Uterus (tissue), 2 donors: Measurements from ENCODE around the gene DUSP14.

Experiments
- POLR2A ChIP-seq, 2 donors: fragments of 450-650 bp; IDR thresholded peaks; one replicate each; pipeline ENCODE4 v1.6.1; 2016; ENCODE audit warnings: antibody characterized with exemption in 2 of 2, mild to moderate bottlenecking in 1 of 2, moderate library complexity in 1 of 2
- TF ChIP-seq, protein P1 (sequence below), 4 experiments: fragments of 200-600 bp in 2 of 4; fragments of 450-650 bp in 2 of 4; sonication (generic) in 2 of 4; IDR thresholded peaks; one replicate each; pipeline ENCODE4 v1.5.1; 2016 to 2019; ENCODE audit warnings: antibody characterized with exemption in 4 of 4, mild to moderate bottlenecking in 2 of 4, moderate library complexity in 1 of 4

DNA sequence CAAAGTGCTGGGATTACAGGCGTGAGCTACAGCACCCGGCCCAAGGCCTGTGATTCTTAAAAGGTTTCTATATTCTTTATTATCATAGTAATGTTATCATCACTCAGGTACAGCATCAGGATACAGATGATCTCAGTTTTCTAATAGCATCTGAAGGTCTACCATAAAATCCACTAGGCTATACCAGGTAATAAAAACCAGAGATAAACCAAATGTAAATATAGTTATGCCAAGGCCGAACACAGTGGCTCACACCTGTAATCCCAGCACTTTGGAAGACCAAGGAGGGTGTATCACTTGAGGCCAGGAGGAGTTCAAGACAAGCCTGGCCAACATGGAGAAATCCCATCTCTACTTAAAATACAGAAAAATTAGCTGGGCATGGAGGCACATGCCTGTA, 65.7 kb downstream of the DUSP14 start:
- TF ChIP-seq, protein P1, sequence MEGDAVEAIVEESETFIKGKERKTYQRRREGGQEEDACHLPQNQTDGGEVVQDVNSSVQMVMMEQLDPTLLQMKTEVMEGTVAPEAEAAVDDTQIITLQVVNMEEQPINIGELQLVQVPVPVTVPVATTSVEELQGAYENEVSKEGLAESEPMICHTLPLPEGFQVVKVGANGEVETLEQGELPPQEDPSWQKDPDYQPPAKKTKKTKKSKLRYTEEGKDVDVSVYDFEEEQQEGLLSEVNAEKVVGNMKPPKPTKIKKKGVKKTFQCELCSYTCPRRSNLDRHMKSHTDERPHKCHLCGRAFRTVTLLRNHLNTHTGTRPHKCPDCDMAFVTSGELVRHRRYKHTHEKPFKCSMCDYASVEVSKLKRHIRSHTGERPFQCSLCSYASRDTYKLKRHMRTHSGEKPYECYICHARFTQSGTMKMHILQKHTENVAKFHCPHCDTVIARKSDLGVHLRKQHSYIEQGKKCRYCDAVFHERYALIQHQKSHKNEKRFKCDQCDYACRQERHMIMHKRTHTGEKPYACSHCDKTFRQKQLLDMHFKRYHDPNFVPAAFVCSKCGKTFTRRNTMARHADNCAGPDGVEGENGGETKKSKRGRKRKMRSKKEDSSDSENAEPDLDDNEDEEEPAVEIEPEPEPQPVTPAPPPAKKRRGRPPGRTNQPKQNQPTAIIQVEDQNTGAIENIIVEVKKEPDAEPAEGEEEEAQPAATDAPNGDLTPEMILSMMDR (IDR thresholded peaks at IDR 0.05): no peak
- TF ChIP-seq POLR2A (IDR thresholded peaks at IDR 0.05): no peak
